Stimulated activated CD8-positive, alpha-beta memory T cell treated with anti-CD3 and anti-CD28 coated beads, Interleukin-12 subunit alpha, Interleukin-12 subunit beta, amount 100 ng/mL, for 4 hours (primary cell): ENCODE results near the gene ASB13.
"Not testable (repeated sequence)": the region's sequence is repeated elsewhere in the genome, so short reads cannot be mapped to it uniquely, and the experiment has no call there.

Experiments
- DNase-seq: peaks from one replicate; pipeline ENCODE4 v3.0.0-alpha.2; 2020; ENCODE audit warnings: low read depth

The ASB13 gene

GRCh38 chr10:5623081-5623748 lies 43.2 kb downstream of the ASB13 start:
- DNase-seq, result peak; percentile 48

GRCh38 chr10:5622186-5622960 lies 44.0 kb downstream of the ASB13 start:
- DNase-seq, result no peak

- not testable (repeated sequence) for DNase-seq
Measured at GRCh38 chr10:5621371-5621770, 45.0 kb downstream of the ASB13 start.

DNA sequence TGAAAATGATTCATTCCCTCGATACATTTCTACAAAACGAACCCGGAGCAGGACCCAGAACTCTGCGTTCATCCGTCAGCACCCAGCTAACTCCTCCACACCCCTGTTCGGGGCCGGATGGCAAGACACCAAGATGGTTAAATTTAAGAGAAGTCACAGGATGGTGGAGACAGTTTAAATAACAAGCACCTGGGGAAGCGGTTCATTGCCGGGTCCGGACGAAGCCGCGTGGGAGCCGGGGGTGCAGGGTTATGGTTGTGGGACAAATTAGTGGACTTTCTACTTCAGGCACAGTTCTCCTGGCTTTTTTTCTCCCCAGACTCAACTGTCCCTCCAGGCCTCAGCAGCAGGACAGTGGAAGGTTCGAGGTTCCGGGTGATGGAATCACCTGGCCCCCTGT lies 45.4 kb downstream of the ASB13 start:
- DNase-seq, result no peak

DNA sequence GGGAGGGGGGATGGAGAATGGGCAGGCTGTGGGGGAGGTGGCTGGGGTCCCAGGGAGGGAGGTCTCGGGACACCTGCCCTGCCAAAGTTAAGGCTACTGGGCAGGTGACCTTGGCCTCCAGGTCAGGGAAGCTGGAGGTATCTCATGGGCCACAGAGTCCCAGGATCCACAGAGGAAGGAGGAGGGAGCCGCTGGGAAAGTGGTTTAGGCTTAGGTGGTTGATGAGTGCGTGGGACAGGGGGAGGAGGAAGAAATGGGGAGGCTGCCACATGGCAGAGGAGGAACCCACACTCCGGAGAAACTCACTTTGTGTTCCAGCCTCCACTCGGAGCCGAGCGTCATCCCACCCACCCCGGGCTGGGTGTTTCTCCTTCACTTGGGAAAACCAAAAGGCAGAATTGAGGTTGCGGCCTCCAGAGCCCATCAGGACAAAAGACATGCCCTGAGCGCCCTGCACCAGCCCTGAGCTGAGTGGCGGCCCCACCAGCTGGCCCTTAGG lies 46.1 kb downstream of the ASB13 start:
- DNase-seq, result no peak

- no peak for DNase-seq
Measured at GRCh38 chr10:5619362-5620211, 46.8 kb downstream of the ASB13 start.

DNA sequence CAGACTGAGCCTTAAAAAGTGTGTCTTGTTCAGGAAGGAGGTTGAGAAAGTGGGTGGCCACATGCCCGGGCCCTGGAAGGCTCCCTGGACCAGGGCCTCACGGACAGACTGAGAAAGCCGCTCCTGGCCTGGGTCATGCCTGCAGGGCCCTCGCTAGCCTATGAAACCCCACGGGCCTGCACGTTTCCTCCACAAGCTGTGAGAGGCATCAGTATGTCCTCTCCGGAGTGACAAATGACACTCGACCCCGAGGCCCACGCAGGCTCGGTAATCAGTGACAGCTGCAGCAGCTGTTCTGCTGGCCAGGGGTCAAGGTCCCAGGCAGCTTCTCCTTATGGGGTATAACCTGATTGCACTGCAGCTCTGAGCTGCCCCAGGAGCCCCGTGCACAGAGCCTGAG lies 47.6 kb downstream of the ASB13 start:
- no peak for DNase-seq

DNA sequence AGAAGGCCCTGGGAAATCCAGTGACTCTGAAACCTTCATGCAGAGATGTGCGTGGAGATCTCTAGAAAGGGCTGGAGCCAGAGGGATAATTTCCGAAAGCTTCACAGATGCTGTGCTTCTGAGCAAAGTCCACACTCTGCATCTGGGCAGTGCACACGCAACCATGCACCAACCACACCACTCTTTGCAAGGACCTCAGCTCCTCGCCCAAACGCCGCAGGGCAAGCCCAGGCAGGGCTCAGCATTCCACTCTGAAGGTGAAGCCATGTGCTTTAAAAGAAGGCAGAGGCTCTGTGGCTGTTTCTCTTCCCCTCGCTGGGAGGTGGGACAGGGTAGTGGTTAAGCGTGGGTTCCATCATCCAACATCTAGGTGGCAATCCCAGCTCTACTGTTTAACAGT lies 48.4 kb downstream of the ASB13 start:
- no peak for DNase-seq

GRCh38 chr10:5617521-5617920 lies 48.9 kb downstream of the ASB13 start:
- no peak for DNase-seq

DNA sequence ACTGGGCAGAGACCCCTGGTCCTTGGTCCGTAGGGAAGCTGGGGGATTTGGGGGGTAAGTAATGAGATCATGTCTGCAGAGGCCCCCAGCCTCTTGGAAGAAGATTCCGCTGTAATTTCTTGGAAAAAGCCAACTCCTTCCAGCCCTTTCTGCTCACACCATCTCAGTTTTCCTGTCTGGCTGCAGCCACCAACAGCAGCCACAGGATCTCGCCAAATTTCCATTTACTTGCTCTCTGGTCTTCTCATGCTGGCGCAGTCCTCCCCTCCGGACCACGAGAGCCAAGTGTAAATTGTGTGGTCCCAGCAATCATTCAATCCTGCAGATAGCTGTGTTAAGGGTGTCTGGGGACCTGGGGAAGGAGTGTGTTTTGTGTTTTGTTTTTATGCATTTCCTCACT lies 49.6 kb downstream of the ASB13 start:
- no peak for DNase-seq

DNA sequence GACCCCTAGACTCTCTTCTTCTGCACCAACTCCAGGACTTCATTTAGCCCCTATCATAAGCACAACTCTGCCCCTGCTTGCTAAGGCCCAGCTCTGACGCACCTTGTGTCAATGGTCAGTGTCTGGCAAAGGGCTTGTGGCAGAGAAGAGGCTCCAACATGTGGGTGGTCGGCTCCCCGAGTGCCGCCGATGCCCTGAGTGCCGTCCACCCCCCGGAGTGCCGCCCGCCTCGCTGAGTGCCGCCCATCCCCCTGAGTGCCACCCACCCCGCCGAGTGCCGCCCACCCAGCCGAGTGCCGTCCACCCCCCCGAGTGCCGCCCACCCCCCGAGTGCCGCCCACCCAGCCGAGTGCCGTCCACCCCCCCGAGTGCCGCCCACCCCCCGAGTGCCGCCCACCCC lies 50.3 kb downstream of the ASB13 start:
- no peak for DNase-seq

DNA sequence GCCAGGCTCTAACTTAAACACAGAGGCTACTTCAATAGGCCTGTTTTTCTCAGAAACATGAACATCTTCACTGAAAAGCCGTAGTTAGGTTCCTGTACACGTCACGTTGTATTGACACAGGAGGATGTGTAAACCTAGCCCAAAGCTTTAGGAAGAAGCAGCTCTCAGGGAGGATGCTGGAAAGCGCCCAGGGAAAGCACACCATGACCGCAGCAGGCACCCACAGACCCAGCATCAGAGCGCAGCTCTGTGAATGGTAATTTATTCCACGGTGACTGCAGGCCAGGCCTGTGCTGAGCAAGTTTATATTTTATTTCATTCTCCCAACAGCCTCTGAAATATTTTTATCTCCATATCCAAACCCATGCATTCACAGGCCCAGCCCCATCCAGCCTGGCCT lies 51.1 kb downstream of the ASB13 start:
- no peak for DNase-seq

- DNase-seq, result no peak
Measured at GRCh38 chr10:5614155-5614721, 52.2 kb downstream of the ASB13 start.

GRCh38 chr10:5613481-5614154 lies 52.8 kb downstream of the ASB13 start:
- no peak for DNase-seq

DNA sequence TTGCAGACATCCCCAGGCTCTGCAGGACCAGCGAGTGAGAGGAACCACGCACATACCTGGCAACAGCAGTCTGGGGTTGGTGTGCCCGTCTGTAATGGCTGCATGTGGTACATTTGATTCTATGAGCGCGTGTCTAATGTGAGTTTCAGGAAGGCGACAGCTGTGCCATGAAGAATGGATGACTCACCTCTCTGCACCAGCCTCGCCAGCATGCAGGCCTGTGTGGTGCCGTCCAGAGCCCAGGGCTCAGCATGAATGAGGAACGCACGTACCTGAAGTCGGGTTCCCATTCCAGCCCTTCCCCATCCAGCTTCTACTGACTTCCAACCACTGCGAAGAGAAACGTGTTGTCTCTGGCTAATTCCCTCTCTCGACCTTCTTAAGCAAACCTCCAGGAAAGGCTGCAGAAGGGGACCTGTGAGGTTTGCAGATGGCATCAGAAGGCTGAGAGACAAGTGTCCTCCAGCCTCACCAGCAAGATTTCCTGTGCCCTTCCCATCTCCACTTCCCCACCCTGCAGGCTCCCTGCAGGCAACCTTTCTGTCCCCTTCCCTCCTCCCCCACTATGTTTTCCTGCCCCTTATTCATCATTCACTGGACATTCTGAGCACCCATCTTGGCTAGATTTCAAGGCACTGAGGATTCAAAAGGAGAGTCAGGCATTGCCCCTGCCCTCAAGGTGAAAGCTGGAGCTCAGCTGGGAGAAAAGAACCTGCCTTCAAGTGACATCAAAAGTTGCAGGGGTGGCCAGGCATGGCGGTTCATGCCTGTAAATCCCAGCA lies 54.3 kb downstream of the ASB13 start:
- no peak for DNase-seq

GRCh38 chr10:5609952-5610616 lies 56.3 kb downstream of the ASB13 start:
- no peak for DNase-seq

DNA sequence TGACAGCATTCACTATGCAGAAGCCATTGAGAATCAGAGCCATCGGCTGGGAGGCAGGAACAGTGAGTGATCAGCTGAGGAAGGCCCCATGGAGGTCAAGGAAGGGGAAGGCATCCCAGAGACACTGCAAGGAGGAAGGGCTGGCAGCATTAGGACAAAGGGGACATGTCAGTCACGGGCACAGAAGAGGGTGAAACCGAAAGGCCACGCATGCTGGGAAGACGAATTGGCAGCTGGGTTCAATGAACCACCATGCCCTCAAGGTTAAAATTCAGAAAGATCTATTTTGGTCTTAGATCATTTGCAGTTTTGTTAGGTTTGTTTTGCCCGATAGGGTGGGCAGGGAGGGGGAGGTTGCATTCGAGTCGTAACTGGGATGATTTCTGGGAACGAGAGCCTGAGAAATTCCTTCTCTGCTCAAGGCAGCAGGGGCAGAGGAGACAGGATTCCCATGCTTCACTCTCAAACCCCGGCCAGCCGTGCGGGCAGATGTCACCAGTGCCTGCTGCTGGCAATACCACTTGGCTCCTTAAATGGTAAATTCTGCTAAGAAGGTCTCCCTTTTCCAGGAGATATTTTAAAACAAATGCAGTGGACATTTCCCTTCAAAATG lies 57.7 kb downstream of the ASB13 start:
- no peak for DNase-seq

- no peak for DNase-seq
Measured at GRCh38 chr10:5607594-5607993, 58.8 kb downstream of the ASB13 start.

- DNase-seq, result no peak
Measured at GRCh38 chr10:5606864-5607263, 59.5 kb downstream of the ASB13 start.

DNA sequence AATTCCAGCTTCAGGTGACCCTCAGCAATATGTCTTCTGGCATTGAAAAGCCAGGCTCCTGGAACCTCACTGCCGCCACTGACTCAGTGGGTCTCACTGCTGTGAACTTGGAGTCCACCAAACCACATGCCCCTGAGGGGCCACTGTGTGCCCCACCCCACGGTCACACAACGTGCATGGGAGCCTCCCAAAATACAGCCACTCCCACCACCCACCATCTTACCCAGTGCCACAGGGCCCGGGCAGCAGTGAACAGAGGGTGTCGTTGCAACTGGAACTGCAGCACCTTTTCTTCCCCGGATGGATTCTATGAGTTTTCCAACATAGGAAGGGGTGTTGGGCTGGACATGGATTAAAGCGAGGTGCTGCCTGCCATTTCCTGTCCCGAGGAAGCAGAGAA lies 60.1 kb downstream of the ASB13 start:
- DNase-seq, result no peak
